Hepatic stellate cell (primary cell): ENCODE results near the gene TMCC3.

Experiments
- DNase-seq: peaks from one replicate; pipeline ENCODE4 v3.0.0; 2011; ENCODE audit warnings: low spot score

Gene TMCC3

GRCh38 chr12:94532490-94533422, 117.6 kb downstream of the TMCC3 start:
- DNase-seq: peak; percentile 64

DNA sequence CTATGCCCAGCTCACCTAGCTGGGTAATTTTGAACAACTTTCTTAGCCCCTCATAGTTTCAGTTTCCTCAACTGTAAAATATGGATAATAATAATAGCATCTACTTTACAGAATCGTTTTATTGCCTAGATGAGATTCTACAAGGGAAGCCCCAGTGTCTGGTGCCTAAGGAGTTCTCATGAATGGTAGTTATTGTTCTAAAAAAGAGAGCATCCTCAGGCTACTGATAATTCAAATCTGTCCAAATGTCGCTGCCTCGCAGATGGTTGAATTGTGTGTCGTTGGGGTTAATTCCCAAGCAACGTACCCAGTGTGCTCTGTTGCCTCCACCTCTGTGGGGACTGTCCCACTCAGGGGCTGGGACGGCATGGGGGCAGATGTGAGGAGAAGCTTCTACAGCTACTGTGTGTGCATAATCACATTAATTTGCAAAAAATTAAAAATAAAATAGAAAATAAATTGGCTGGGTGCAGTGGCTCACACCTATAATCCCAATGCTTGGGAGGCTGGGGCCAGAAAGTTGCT, 119.1 kb downstream of the TMCC3 start:
- no peak for DNase-seq

- no peak for DNase-seq
Observed at GRCh38 chr12:94525951-94526350, 124.4 kb downstream of the TMCC3 start.
